NCI-H2196 treated with DMSO at 0.1 percent for 48 hours (cell line): ENCODE data around the gene ARHGAP42.
"Not testable (repeated sequence)": the region's sequence is repeated elsewhere in the genome, so short reads cannot be mapped to it uniquely, and the experiment has no call there.

Experiments used
- DNase-seq: peaks from one replicate; lab custom pipeline; 2025; ENCODE audit not compliant: unreplicated experiment; lab: John Stamatoyannopoulos, UW

Gene ARHGAP42

DNA sequence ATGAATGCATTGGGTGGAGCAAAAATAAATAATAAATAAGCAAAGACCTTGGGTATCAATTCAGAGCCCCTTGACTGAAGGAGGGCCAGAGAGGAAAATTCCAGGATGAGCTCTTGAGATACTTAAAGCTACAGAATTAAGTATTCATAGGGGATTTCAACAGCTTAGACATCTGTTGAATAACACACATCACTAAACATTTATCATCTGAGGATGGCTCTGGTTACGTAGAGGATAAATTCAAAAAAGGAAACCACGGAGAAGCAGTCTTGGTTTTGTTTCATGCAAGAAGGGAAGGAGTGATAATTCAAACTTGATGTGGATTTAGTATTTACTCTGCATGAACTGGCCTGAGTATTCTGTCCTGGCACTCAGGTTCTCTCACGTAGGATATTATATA, 29.8 kb downstream of the ARHGAP42 start:
- DNase-seq, result no peak

- DNase-seq, result no peak
These were observed 32.3 kb downstream of the ARHGAP42 start for GRCh38 chr11:100719362-100719761.

- no peak for DNase-seq
These were observed 32.7 kb downstream of the ARHGAP42 start for GRCh38 chr11:100719809-100720221.

- DNase-seq, result no peak
These were observed 39.6 kb downstream of the ARHGAP42 start for GRCh38 chr11:100726680-100727079.

GRCh38 chr11:100727410-100727809, 40.3 kb downstream of the ARHGAP42 start:
- DNase-seq, result no peak

DNA sequence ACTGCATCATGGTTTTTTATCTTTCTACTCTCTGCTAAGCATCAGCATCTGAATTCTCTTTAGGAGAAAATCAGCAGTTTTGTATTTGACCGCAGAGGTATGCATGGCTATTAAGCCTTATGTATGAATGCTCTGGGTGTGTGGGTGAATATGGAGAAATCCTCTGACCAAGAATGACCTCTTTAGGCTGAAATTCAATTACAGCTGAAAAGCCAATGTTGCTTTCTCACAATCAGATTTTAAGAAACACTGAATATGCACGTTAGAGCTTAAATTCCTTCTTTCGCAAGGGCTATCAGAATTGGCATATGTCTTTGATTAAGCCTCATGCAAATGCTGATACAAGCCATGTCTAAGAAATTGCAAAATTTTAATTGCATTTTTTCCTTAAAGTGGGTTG, 43.2 kb downstream of the ARHGAP42 start:
- no peak for DNase-seq

DNA sequence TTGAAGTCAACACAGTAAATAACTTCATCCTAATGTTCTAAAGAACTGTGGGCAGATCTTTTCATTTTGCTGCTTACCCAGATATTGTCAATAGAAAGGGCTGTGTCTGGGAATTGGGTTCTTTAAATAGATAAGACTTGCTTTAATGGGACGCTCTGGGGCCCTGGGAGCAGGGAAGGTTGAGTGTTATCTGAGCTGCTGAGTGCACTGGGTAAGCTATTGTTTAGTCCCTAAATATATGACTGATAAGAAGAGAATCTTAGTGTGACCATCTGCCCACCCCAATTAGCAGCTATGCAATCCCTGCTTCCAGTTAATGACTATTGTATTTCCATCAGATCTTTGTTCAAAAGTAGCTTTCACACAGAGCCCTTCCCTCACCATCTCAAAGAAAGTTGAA, 44.4 kb downstream of the ARHGAP42 start:
- DNase-seq, result no peak

GRCh38 chr11:100732949-100733348, 45.9 kb downstream of the ARHGAP42 start:
- no peak for DNase-seq

DNA sequence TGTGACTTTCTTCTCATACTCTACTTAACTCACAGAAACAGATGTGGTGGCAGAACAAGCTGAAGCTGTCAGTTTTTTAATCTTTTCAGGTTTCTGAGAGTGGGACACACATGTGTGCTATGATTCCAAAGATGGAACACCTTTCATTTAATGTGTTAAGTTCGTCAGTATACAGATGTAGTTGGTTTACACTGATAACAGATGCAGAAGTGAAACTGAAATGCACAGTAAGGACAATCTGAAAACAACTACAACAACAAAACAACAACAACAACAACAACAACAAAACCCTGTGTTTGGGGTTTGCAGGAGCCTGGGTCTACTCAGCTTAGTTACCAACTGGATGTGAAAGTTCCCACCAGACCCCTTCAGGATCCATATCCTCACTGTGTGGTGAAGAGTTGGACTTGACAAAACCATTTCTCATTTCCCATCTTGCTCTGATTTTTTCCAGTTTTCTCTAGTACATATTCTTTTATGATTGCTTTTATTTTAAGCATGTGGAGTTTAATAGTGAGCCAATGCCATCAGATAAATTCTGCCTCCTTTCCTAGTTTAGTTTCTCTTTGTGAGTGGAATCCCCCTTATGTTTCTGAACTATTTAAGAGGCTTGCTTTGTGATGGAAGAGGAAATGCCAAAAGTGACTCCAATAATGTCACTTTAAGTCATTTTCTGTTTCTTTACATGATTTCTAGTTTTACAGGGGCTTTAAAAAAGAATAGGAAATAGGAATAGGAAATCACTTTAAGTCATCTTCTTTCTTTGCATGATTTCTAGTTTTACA, 47.8 kb downstream of the ARHGAP42 start:
- no peak for DNase-seq

- no peak for DNase-seq
These were observed 49.0 kb downstream of the ARHGAP42 start for GRCh38 chr11:100735949-100736675.

DNA sequence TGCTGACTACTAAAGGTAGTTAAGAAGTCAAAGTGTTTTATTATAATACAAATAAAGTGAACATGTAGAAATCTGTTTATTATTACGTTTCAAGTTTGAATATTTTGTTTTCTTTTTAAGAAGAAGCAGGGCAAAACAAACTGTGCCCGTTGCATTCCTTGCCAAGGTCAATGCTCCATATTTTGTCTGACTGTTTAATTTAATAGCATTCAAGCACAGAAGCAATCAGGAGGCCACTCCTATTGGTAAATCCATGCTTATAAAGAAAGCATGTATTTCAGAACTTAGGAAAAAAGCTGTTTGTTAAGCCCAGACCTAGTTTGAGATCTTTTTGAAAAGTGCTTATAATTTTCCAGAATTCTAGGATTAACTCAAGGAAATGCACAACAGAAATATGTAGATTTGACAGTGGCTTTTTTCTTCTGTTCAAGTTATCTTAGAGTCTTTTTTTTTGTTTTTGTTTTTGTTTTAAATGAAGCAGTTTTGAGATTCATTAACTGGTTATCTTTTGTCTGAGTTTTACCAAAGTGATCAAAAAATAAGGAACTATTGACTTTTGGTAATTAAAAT, 51.7 kb downstream of the ARHGAP42 start:
- no peak for DNase-seq

GRCh38 chr11:100739666-100740065, 52.6 kb downstream of the ARHGAP42 start:
- no peak for DNase-seq

GRCh38 chr11:100740440-100740839, 53.4 kb downstream of the ARHGAP42 start:
- DNase-seq, result no peak

DNA sequence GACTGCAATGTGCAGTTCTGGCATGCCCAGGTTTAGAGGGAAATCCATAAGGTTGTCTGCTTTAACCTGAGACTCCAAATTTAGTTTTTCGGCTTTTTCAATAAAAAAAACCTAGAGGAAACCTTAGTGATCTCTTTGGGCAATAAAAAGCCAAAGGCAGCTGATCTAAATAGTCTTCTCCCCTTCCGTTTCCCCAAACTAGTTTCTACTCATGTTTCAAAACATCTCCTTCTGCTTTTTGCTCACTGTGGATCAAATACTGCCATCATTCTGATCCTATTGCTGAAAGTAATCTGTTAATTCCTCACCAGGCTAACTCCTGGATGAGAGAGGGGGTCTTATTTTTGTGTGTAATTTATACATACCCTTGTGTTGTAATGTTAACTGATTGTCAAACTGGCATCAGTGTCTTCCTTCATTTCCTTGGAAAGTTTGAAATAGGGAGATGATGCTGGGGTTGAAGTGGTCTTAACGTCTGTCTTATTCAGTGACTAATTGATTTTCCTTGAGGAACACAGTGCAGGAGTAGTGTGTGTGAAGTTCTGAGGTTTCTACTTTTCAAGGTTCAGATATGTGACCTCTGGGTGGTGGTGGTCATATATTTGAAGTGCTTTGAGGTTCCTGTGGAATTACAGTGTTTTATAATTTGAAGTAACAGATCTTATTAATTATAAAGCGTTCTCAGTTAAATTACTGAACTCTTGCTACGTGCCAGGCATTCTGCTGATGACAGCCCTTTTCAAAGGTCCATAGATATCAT, 55.0 kb downstream of the ARHGAP42 start:
- DNase-seq, result no peak

- DNase-seq, result no peak
These were observed 59.4 kb downstream of the ARHGAP42 start for GRCh38 chr11:100746448-100746847.

GRCh38 chr11:100748153-100748552, 61.1 kb downstream of the ARHGAP42 start:
- no peak for DNase-seq

- DNase-seq, result not testable (repeated sequence)
These were observed 62.9 kb downstream of the ARHGAP42 start for GRCh38 chr11:100749887-100750565.

- DNase-seq, result not testable (repeated sequence)
These were observed 63.4 kb downstream of the ARHGAP42 start for GRCh38 chr11:100750566-100750891.

DNA sequence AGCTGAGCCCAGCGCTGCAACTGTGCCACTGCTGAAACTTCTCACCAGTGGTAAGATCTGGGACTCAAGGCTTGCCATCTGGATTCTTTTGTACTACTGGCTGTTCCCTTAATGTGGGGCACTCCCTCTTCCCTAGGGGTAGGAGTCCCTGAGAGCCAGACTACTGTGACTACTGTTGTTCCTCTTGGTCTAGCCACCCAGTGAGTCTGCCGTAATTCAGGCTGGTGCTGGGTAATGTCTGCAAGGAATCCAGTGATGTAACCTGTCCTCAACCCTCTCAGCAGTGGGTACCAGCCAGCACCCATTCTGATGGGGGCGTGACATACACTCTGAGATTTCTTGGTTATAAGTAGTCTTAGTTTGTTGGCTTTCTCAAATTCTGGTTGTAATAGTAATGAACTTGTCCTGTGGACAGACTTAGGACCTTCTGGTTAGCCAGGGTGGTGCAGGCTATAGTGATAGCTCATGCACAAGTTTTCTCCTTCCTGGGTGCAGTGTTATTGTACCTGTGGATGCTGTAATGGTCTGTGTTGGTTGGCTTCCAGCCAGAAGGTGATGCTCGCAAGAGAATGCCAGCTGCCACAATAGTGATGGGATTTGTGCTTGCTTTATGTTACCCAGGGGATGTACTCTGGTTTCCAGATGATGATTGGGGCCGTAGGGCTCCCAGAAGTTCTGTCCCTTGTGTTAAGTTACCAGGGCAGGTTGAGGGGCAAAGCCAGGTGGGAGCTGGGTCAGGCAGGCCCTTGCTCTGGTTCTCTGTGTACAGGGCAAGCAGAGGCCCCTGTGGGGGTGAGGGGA, 65.5 kb downstream of the ARHGAP42 start:
- DNase-seq, result no peak

GRCh38 chr11:100753172-100753543, 66.1 kb downstream of the ARHGAP42 start:
- no peak for DNase-seq
